HG02938 (cell line): ENCODE results near the gene ZCCHC24.

Experiments
- ATAC-seq: cut with Tn5 transposase; IDR thresholded peaks from one replicate; pipeline ENCODE4 v1.9.1; 2021; ENCODE audit warnings: mild to moderate bottlenecking, moderate library complexity; ENCODE audit not compliant: unreplicated experiment

The ZCCHC24 gene

GRCh38 chr10:79414714-79415113 lies 30.7 kb downstream of the ZCCHC24 start:
- ATAC-seq: no peak

- no peak for ATAC-seq
Measured at GRCh38 chr10:79413196-79413595, 32.2 kb downstream of the ZCCHC24 start.

- no peak for ATAC-seq
Measured at GRCh38 chr10:79412516-79412915, 32.9 kb downstream of the ZCCHC24 start.

- no peak for ATAC-seq
Measured at GRCh38 chr10:79411546-79412495, 33.6 kb downstream of the ZCCHC24 start.

- ATAC-seq: no peak
Measured at GRCh38 chr10:79410315-79411094, 34.9 kb downstream of the ZCCHC24 start.

- no peak for ATAC-seq
Measured at GRCh38 chr10:79409726-79410085, 35.7 kb downstream of the ZCCHC24 start.

- ATAC-seq: no peak
Measured at GRCh38 chr10:79409038-79409725, 36.2 kb downstream of the ZCCHC24 start.

GRCh38 chr10:79407811-79408795 lies 37.3 kb downstream of the ZCCHC24 start:
- no peak for ATAC-seq

- no peak for ATAC-seq
Measured at GRCh38 chr10:79407423-79407796, 38.0 kb downstream of the ZCCHC24 start.

- no peak for ATAC-seq
Measured at GRCh38 chr10:79406683-79407422, 38.6 kb downstream of the ZCCHC24 start.

- no peak for ATAC-seq
Measured at GRCh38 chr10:79405995-79406515, 39.4 kb downstream of the ZCCHC24 start.

GRCh38 chr10:79405221-79405994 lies 40.0 kb downstream of the ZCCHC24 start:
- ATAC-seq: no peak

- no peak for ATAC-seq
Measured at GRCh38 chr10:79404690-79405131, 40.7 kb downstream of the ZCCHC24 start.

GRCh38 chr10:79404231-79404609 lies 41.2 kb downstream of the ZCCHC24 start:
- ATAC-seq: no peak

GRCh38 chr10:79403441-79404230 lies 41.8 kb downstream of the ZCCHC24 start:
- no peak for ATAC-seq

GRCh38 chr10:79402951-79403350 lies 42.5 kb downstream of the ZCCHC24 start:
- ATAC-seq: no peak

- ATAC-seq: no peak
Measured at GRCh38 chr10:79402625-79402946, 42.8 kb downstream of the ZCCHC24 start.
